ENCODE measurements around the gene AIRE.

AIRE gene

GRCh38 chr21:44306936-44307704 lies 21.4 kb downstream of the AIRE start:
- DNase-seq: no peak

GRCh38 chr21:44310628-44311507 lies 25.2 kb downstream of the AIRE start:
- no peak for DNase-seq

GRCh38 chr21:44312089-44312488 lies 26.4 kb downstream of the AIRE start:
- no peak for DNase-seq

GRCh38 chr21:44312716-44313115 lies 27.0 kb downstream of the AIRE start:
- DNase-seq: no peak

- no peak for DNase-seq
Observed at GRCh38 chr21:44313451-44313850, 27.8 kb downstream of the AIRE start.

GRCh38 chr21:44314128-44314527 lies 28.5 kb downstream of the AIRE start:
- no peak for DNase-seq

- DNase-seq: no peak
Observed at GRCh38 chr21:44314561-44314960, 28.9 kb downstream of the AIRE start.

- no peak for DNase-seq
Observed at GRCh38 chr21:44315691-44316203, 30.1 kb downstream of the AIRE start.

GRCh38 chr21:44316277-44316900 lies 30.7 kb downstream of the AIRE start:
- no peak for DNase-seq

- no peak for DNase-seq
Observed at GRCh38 chr21:44317241-44317782, 31.6 kb downstream of the AIRE start.

GRCh38 chr21:44317871-44318270 lies 32.2 kb downstream of the AIRE start:
- DNase-seq: no peak

- DNase-seq: no peak
Observed at GRCh38 chr21:44318489-44319285, 33.0 kb downstream of the AIRE start.

- DNase-seq: no peak
Observed at GRCh38 chr21:44319407-44320065, 33.9 kb downstream of the AIRE start.

GRCh38 chr21:44320847-44321246 lies 35.2 kb downstream of the AIRE start:
- DNase-seq: no peak

GRCh38 chr21:44321846-44322450 lies 36.3 kb downstream of the AIRE start:
- DNase-seq: no peak

- no peak for DNase-seq
Observed at GRCh38 chr21:44322621-44323325, 37.1 kb downstream of the AIRE start.

- DNase-seq: no peak
Observed at GRCh38 chr21:44323591-44323990, 37.9 kb downstream of the AIRE start.

- no peak for DNase-seq
Observed at GRCh38 chr21:44324106-44324853, 38.6 kb downstream of the AIRE start.

- DNase-seq: no peak
Observed at GRCh38 chr21:44324854-44325107, 39.1 kb downstream of the AIRE start.
